ENCODE measurements around the gene SHISA9.

The SHISA9 gene

DNA sequence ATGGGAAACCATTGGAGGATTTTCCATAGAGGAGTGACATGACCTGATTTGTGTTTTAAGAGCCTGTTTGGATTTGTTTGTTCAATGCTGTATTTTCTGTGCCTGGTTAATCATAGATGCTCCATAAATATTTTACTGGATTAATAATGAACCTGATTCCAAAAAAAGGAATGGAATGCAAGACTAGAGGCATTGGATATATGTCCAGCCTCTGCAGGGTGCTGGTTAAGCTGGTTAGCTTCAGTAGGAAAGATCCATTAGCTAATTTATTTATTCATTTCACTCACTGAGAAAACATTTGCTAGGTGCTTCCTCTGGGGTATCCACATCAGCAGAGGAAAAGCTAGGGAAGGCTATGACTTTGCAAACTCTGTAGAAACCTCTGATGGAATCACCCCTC, 57.7 kb downstream of the SHISA9 start:
- DNase-seq: no peak

DNA sequence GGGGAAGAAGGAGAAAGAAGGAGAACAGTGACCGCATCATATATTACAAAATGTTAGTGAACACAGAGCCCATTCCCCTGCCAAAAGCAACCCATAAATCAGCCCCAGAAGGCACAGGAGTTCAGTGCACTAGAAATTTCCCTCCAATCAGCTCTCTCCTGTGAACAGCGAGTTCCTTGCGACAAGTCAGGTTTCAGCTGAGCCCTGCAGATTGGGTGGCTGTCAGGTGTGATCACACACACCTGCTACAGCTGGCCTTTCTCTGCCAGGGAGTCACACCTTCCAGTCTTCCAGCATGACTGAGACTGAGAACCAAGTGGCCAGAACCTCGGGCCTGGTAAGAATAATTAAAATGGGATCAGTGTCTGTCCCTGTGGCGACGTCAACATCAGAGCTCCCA, 60.2 kb downstream of the SHISA9 start:
- no peak for DNase-seq

DNA sequence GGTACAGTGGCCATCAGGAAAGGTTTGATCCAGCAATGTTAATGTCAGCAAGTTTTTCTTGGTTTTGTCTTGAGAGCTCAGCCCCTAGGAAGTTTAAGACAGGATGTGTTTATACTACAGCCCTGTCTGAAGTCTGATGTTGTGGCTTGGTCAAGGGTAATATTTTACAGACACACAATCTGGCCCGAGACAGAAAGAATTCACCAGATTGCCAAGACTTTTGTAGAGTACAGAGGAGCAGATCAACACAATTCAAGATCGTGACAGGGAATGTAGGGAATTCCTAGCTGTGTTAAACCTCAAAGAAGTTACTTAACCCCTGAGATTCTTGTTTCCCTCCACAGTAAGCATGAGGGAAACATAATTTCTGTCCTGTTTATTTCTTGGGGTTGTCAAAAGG, 63.1 kb downstream of the SHISA9 start:
- no peak for DNase-seq

DNA sequence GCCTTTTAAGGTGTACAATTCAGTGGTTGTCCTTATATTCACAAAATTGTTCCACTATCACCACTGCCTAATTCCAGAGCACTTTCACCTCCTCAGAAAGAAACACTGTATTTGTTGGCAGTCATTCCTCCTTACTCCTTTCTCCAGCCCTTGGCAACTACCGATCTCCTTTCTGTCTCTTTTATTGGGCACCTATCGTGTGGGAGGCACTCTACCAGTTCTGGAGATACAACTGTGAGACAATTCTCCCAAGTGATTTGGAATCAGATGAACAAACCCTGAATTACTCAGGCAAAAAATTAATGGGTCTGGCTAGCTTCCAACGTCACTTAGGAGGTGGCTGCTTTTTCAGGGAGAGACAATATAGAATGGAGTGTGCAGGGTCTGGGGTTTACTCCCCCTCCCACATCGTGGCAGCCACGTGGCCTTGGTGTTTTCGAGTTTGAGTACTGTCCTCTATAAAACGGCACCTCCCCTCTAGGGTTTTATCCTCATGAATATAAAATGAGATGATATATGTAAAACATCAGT, 63.9 kb downstream of the SHISA9 start:
- DNase-seq: peak; percentile 95

DNA sequence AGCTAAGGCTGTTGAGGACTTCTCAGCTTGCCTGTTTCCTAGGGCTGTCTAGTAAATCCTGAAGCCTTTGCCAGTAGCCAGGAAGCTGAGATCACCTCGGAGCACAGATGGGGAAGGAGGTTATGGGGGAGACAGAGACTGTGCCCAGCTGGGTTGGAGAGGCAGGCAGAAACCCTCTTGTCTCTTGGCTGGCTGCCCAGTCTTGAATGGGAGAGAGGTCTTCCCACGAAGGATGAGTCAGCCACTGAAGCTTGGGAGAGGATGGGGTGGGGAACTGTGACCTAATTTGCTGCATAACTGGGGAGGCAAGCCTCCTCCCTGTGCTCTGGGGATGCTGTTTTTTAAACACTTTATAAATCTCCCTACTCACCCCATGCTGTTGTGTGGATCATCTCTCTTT, 69.8 kb downstream of the SHISA9 start:
- DNase-seq: peak; percentile 99

DNA sequence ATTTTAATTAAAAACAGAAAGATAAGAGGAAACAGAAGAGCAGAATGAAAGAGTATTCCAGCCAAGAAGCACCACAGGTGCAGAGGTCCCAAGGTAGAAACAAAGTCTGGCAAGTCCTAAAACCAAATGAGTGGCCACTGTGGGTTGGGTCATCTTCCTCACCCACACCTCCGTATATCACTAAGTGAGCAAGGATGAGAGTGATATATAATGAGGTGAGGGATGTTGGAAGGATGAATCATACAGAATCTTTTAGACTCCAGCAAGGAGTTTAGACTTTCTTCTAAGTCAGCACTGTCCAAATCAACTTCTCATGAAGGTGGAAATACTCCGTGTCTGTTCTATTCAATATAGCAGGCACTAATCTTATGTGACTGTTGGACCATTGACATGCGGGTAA, 70.8 kb downstream of the SHISA9 start:
- DNase-seq: no peak

DNA sequence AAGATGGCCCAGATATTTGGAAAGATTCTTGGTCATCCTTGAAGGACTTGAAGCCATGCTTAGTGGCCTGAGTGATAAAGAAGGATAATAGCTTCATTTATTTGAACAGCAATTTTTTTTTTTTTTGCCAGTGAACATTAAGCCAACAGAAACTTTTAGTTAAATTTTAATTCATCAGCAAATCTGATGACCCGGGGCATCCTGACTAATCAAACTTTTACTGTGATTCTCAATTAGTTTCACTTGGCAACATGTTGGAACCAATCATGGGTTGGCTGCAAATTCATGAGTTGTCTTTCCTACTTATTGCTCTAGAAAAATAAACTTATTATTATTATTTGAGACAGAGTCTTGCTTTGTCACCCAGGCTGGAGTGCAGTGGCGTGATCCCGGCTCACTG, 74.4 kb downstream of the SHISA9 start:
- DNase-seq: no peak

DNA sequence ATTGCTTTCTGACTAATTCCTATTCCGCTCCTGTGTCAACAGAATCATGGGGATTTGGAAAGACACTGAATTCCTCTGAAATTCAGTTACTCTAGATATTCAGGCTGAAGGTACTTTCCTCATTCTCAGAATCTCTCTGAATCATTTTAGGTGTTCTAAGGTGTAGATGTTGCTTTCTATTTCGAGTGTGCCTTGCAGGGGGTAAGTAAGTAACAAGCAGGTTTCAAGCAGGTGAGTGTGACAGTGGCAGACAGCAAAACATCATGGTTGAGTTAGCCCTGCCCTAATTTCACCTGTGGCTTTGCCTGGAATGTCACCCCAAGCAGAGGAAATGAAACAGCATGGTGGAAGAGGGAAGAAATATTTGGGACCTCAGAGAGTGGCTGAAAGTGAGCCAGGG, 75.1 kb downstream of the SHISA9 start:
- DNase-seq: no peak

DNA sequence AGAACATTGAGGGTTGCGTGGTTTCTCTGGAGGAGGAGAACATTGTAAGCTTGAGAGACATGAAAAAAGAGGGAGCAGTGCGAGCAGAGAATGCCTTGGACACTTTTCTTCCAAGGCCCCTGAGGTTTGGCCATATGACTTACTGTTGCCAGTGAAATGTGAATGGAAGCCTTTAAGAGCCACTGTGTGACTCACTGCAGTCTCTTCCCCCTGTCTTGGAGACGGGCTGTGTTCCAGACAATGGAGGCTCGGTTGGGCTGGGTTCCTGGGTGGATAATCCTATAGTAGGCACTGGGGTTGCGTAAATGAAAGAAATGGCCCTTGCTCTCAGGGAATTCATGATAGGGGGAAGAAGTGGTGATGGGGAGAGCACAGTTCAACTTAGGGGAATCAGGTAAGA, 75.5 kb downstream of the SHISA9 start:
- DNase-seq: no peak

DNA sequence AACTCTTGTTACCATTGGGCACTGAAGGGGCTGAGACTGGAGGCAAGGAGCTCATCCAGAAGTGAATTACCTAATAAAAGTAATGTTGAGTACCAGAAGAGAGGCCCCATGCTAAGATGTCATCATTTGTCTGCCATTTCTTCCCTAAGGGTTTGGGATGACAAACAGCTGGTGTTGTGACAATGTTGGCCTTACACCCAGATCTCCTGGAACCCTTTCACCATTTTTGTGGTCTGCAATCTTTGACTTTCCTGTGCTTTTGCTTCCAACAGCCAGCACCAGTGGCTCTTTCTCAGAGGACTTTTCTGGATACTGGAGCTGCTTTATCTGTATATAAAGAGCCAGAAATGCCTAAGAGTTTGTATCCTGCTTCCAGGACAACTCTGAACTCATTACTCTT, 84.1 kb downstream of the SHISA9 start:
- DNase-seq: no peak

DNA sequence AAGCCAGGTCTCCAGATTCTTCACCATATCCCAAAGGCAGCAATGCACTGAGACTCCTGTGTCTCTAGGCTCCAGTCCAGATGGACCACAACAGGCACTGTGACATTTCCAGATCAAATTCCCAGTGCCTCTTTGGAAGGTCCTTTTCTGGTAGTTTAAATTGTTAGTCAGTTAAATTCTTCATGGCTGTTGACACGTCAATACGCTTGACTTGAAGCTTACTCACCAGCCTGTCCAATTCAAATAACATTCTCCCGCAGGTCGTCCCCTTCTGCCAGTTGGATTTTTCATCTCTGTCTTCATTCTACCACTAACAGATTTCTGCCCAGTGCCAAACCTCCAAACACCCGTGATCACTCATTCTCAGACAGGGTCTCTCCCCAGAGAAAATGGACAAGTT, 86.7 kb downstream of the SHISA9 start:
- peak; percentile 9 for DNase-seq

DNA sequence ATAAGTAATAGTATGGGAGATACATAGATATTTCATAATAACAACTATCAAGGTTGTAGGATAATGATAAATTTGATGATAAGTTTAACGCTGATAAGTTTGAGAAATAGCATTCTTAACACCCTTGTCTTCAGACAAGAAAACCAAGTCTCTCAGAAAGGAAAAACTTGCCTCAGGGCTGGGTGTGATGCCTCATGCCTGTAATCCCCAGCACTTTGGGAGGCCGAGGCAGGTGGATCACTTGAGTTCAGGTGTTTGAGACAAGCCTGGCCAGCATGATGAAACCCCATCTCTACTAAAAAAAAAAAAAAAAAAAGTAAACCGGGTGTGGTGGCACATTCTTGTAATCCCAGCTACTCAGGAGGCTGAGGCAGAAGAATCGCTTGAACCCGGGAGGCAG, 90.7 kb downstream of the SHISA9 start:
- no peak for DNase-seq

DNA sequence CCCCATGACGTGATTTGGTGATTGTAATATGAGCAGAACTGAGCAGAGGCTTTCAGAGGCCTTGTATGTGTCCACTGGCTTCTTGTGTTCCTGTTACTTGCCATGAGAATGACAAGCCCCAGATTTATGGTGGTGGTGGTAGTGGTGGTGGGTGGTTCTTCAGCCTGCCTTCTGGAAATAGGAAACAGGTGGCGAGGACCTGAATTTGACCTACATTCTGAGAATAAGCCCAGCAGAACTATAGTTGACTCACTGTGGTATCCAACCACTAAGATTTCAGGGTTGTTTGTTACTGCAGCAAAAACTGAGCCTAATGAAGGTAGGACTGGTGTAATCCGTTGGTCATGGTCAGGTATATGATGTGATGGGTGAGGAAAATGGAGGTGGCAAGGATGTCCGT, 93.0 kb downstream of the SHISA9 start:
- no peak for DNase-seq

DNA sequence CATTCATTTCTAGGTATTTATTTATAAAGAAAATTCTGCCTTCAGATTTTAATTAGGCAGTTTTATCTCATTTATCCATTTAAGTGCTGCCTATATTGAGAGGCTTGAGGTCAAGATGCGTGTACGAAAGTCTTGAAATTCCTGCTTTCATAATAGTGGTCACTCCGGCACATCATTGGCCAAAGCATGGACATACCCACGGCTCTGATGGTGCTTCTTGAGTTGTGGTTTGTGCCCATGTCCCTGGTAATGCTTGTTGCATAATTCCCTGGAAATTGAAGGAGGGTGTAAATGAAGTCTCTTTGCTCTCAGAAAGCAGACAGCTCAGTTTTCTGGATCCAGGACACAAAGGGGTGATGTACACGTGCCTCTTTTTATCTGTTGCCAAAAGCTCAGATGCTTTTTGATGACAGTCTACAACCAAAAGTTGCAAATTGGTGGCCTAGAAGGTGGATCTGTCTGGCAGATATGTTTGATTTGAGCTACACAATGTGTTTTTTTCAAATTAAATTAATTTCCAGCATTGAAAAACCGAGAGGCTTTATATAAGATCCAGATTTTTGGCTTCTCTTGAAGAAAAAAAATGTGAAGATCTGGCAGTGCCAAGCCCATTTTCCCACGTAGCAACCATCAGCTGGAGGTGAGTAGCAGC, 94.4 kb downstream of the SHISA9 start:
- no peak for DNase-seq

DNA sequence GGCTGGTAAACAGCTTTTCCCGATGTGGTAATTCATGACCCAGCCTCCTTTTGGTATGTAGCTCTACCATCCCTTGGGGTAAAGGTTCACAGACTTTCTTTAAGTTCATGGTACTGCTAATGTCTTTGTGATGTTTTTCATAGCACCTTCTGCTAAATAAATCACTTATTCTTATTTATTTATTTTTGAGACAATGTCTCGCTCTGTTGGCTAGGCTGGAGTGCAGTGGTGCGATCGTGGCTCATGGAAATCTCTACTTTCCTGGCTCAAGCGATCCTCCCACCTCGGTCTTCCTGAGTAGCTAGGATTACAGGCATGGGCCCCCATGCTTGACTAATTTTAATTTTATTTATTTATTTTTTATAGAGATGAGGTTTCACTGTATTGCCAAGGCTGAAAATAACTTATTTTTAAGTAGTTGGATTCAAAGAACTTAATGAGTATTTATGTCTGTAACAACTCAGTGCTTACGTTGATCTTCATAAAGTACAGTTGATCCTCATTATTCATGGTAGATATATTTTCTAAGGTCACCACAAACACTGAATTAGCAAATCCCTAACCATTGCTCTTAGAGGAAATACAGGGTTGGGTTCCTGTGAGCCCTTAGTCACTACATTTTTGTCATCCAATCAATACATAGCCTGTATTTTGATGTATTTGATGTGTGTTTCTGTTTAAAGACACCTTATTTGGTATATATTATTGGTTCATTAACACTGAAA, 97.1 kb downstream of the SHISA9 start:
- DNase-seq: no peak

DNA sequence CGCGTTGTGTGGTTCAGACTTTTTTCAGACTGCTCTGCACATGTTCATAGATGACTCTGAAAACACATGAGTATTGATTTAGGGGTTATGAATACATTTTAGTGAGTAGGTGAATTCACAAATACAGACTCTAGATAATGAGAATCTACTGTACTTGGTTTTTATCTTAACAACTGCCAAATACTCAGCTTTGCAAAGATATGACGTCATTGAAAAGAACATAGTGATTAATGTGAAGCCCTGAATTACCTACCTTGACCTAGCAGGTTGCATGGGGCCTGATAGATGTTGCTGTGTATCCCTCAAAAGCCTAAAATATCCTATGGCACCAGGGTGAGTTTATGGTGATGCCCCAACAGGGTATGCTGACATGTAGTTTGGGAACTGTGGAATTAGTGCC, 98.0 kb downstream of the SHISA9 start:
- DNase-seq: no peak

DNA sequence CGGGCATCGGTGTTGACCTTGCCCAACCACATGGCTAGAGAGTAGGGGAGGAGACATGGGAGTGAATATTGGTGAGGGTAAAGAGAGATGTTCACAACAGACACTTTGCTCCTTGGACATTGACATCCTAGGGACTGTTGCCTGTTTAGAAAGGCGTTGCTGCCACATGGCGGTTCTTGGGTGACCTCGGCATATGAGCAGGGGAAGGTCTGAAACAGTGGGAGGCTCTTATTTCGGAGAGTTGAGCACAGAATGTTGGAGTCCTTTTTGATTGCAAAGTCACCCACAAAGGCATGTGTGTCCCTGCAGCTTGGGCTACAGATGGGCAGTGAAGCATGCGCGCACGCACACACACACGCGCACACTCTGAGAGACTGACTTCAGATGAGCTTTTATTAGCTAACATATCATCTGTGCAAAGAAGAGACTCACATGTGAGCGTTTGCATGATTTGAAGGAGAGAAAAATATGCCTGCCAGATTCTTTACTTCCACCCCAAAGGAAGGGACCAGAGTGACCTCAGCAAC, 104.4 kb downstream of the SHISA9 start:
- no peak for DNase-seq

DNA sequence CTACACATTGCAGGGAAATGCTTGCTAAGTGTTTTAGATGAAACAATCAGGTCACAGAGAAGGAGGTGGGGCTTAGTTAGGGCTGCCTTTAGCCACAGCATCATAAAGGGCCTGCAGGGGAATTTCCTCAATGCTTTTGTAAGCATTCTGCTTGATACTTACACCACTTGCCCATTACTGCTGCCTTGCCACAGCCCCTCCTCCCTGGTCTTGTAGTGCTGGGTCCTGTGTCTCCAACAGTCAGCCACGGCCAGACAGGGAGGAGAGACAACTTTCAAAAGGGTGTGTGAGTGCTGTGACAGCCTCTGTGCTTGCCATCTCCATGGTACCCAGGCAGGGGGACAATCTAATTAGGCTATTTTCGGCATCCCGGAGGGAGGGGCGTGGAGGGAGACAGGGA, 111.2 kb downstream of the SHISA9 start:
- no peak for DNase-seq

DNA sequence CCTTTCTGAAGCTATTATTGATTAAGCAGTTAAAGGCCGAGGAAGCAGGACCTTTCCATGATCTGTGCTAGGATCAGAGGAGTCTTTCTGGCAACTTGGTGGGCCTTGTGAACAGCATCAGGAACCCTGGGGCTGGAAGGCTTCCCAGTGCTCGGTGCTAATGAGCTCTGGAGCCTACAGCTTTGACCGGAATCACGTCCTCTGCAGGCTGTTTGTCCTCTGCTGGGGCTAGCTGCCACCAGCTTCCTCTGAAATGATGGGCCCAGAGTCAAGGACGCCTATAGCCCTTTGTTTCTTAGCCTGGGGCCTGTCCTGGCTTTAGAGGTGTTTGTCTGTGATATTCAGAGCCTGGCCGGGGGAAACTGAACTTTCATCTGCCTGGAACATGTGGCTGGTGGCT, 111.6 kb downstream of the SHISA9 start:
- no peak for DNase-seq

DNA sequence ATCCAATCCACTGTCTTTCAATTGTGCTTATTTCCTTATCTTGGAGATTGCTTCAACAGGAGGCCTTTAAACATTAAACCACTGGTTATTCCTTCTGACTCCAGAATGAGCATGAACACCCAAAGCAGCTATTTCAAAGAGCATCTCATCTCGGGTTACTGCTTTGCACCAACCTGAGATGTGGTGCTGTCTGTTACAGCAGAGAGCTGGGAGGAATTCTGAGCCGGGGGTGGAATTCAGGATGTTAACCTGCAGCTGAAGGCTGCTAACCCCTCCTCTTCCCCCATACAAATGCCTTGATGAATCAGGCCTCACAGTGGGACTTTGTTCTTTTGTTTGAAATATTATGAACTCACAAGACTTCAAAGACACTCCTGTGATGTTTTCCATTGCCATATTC, 113.1 kb downstream of the SHISA9 start:
- DNase-seq: peak; percentile 21

DNA sequence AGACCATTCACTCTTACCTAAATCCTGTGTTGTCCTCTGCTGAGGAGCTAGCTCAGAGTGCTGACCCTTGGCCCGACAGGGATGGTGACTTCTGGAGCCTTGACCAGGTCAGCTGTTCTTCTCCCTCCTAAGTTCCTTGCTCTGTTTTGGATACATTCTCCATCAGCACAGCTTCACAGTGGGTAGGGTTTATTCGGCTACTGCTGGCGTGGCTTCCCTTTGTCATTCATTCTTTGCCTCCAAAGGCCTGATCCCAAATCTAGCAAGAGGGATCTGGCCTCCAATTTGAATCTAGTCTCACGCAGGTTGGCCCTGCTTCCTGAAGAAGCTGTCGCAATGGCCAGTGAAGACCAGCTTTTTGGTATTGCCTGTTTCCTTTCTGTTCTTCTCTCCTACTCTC, 116.6 kb downstream of the SHISA9 start:
- DNase-seq: no peak

DNA sequence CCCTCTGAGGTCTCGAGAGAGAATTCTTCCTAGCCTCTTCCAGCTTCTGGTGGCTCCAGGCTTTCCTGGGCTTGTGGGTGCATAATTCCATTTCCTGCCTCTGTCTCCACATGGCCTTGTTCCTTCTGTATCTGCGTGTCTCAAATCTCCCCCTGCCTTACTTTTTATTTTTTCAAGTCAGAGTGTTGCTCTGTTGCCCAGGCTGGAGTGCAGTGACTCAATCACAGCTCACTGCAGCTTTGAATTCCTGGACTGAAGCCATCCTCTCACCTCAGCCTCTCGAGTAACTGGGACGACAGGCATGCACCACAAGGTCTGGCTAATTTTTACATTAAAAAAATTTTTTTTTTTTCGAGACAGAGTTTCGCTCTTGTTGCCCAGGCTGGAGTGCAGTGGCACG, 120.6 kb downstream of the SHISA9 start:
- peak; percentile 8 for DNase-seq

DNA sequence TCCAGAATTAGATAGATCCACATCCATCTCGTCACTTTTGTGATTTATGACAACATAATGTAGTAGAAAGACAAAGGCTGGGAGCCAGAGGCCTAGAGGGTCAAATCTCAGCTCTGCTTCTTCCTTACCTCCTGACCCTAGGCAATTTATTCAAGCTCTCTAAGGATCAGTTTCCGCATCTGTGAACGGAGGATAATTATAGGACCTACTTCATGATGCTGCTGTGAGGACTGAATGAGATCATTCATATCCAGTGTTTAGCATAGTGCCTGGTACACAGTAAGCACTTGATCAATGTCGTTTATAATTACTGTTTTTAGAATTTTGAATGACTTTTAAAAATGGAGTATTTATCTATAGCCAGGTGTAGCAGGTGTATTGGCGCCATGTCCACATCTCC, 128.4 kb downstream of the SHISA9 start:
- no peak for DNase-seq

DNA sequence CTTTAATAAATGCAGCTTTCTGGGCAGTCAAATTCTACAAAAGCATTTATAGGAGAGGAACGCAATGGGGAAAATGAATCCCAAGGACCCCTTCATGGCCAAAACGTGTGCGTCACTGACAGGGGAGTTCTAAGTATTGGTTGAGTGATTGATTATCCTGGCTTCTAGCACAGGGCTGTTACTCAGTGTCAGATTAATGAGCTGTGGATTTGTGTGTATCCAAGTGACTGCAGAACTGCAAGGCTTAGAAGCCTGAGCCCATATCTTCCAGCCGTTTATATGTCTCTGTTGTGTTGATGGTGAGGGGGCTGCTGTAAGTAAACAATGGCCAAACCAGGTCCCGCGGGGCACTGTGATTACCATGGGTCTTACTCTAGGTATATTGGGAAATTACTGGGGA, 129.4 kb downstream of the SHISA9 start:
- DNase-seq: no peak

DNA sequence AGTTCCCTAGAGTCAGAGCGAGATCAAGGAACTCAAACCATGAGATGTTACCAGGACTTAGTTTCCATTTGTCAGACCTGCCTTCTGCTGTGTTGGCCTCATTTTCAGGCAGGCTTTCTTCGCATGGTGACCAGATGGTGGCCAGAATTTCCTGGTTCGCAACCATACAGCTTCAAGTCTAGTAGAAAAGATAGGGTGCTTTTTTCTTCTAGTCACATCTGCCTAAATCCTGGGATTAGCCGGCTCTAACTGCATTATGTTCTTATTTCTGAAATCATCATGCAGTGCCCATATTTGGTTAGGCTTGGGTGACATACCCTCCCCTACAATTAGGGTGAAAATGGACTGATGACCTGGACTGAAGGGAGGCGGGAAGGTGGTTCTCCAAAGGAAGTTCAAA, 131.5 kb downstream of the SHISA9 start:
- no peak for DNase-seq

Measured in NCI-H2171 treated with DMSO at 0.1 percent for 48 hours (cell line).